Measurements from ENCODE around the gene TUBG2.
A peak's percentile ranks its signal among the peaks of the same experiment; 100 is the strongest.

- TF ChIP-seq CTCF (IDR thresholded peaks at IDR 0.05) (no peak), POLR2AphosphoS5 (IDR thresholded peaks at IDR 0.05) (peak in 2 of 3 donors; percentile 7 to 91), POLR2A (IDR thresholded peaks at IDR 0.05) (no peak)
Observed at GRCh38 chr17:42677012-42677857, 18.2 kb downstream of the TUBG2 start.

Measured in breast epithelium (tissue), 3 donors.